Endothelial cell of umbilical vein (primary cell): ENCODE measurements around the gene CRYAB. TPM values are rescaled to one million over a fixed set of nuclear protein-coding genes. Genes with fewer than 3 reads are reported as not detected.

Experiments used
- BruUV-seq: library from RNA; stranded (reverse); fragments of 400-500 nt; replicated peaks from 2 replicates; lab custom pipeline; 2021; lab: Mats Ljungman, UMichigan
- CTCF ChIA-PET: fragments of 300-600, 350-600 bp; sonication (Branson Sonifier 250); formaldehyde crosslinking; loops from one replicate; lab custom pipeline; 2021; ENCODE audit warnings: antibody characterized with exemption, inconsistent platforms; lab: Charles Lee
- POLR2A ChIA-PET: fragments of 300-600, 350-600 bp; sonication (Branson Sonifier 250); formaldehyde crosslinking; loops from one replicate; lab custom pipeline; 2021; ENCODE audit warnings: antibody characterized with exemption, inconsistent platforms; lab: Charles Lee
- DNase-seq: peaks from one replicate; pipeline ENCODE4 v3.0.0-alpha.2; 2011; ENCODE audit warnings: low read depth, low spot score
- FAIRE-seq: peaks from 2 replicates; lab custom pipeline; 2011; peaks lifted over from hg19 to GRCh38; lab: Jason Lieb, UNC
- H2AFZ ChIP-seq: 2 replicates; pipeline ENCODE4 v1.6.0; 2012; ENCODE audit warnings: low read depth, low read length, control low read depth, inconsistent platforms
- H3K27ac ChIP-seq: 2 replicates; pipeline ENCODE4 v1.5.1; 2011; ENCODE audit warnings: low read depth, mild to moderate bottlenecking, control low read depth, low read length, moderate library complexity; ENCODE audit not compliant: insufficient read depth
- H3K27me3 ChIP-seq, 2 experiments: 2 replicates each; pipeline versions ENCODE4 v1.6.0 to v1.6.1; 2011; ENCODE audit warnings: low read length in 2 of 2, mixed read lengths in 1 of 2; ENCODE audit not compliant: control insufficient read depth in 2 of 2, insufficient read depth in 2 of 2
- H3K36me3 ChIP-seq, 2 experiments: 2 replicates in 1 of 2; 3 replicates in 1 of 2; pipeline ENCODE4 v1.5.1; 2011; ENCODE audit warnings: low read length in 2 of 2, mild to moderate bottlenecking in 1 of 2, moderate library complexity in 1 of 2; ENCODE audit not compliant: control insufficient read depth in 2 of 2, insufficient read depth in 2 of 2; ENCODE audit errors: extremely low read depth in 1 of 2
- H3K4me1 ChIP-seq: 3 replicates; pipeline ENCODE4 v1.5.1; 2011; ENCODE audit warnings: mild to moderate bottlenecking, low read length; ENCODE audit not compliant: control insufficient read depth, insufficient read depth; ENCODE audit errors: extremely low read depth
- H3K4me2 ChIP-seq: 2 replicates; pipeline ENCODE4 v1.6.1; 2011; ENCODE audit warnings: low read length, control low read depth, mixed read lengths; ENCODE audit not compliant: insufficient read depth
- H3K4me3 ChIP-seq, 3 experiments: fragments of 200-600 bp in 1 of 3; sonication (generic), shearing (Covaris generic) in 1 of 3; replicated peaks in 1 of 3; 2 replicates each; pipeline ENCODE4 v1.5.1; 2011 to 2016; ENCODE audit warnings: control low read depth in 3 of 3, low read length in 3 of 3, mild to moderate bottlenecking in 2 of 3, inconsistent platforms in 1 of 3, low read depth in 1 of 3, moderate library complexity in 1 of 3; ENCODE audit not compliant: insufficient read depth in 1 of 3
- H3K79me2 ChIP-seq: 2 replicates; pipeline ENCODE4 v1.6.0; 2012; ENCODE audit warnings: low read length, inconsistent platforms; ENCODE audit not compliant: control insufficient read depth, insufficient read depth
- H3K9ac ChIP-seq: replicated peaks from 2 replicates; pipeline ENCODE3; 2011; ENCODE audit warnings: low read length, control low read depth; ENCODE audit not compliant: insufficient read depth; ENCODE audit errors: extremely low read depth
- H3K9me1 ChIP-seq: replicated peaks from 3 replicates; pipeline ENCODE4 v1.6.0; 2011; ENCODE audit warnings: mild to moderate bottlenecking, low read length; ENCODE audit not compliant: control insufficient read depth, insufficient read depth; ENCODE audit errors: extremely low read depth
- H3K9me3 ChIP-seq: replicated peaks from 2 replicates; pipeline ENCODE4 v1.5.1; 2012; ENCODE audit warnings: low read length, inconsistent platforms; ENCODE audit not compliant: control insufficient read depth, insufficient read depth
- H4K20me1 ChIP-seq: replicated peaks from 2 replicates; pipeline ENCODE3; 2011; ENCODE audit warnings: mild to moderate bottlenecking, low read length; ENCODE audit not compliant: control insufficient read depth, insufficient read depth; ENCODE audit errors: extremely low read depth
- EZH2 ChIP-seq: IDR thresholded peaks from 2 replicates; pipeline ENCODE4 v1.6.1; 2012; ENCODE audit warnings: borderline replicate concordance, low read depth, mild to moderate bottlenecking, moderate library complexity, low read length, inconsistent platforms; ENCODE audit not compliant: severe bottlenecking
- FOS ChIP-seq: IDR thresholded peaks from 2 replicates; pipeline ENCODE4 v1.6.1; 2011; ENCODE audit warnings: mild to moderate bottlenecking, low read length, moderate library complexity, borderline replicate concordance; ENCODE audit not compliant: insufficient read depth
- GATA2 ChIP-seq: IDR thresholded peaks from 2 replicates; pipeline ENCODE4 v1.7.0; 2011; ENCODE audit warnings: low read depth, mild to moderate bottlenecking, moderate library complexity, mixed read lengths, low read length; ENCODE audit not compliant: insufficient read length, insufficient read depth
- MYC ChIP-seq: IDR thresholded peaks from one replicate; pipeline ENCODE4 v1.6.1; 2011; ENCODE audit warnings: mild to moderate bottlenecking, low read depth, low read length
- POLR2A ChIP-seq: IDR thresholded peaks from 2 replicates; pipeline ENCODE4 v1.6.1; 2012; ENCODE audit warnings: low read depth, mild to moderate bottlenecking, control low read depth, low read length
- POLR2AphosphoS5 ChIP-seq: IDR thresholded peaks from 2 replicates; pipeline ENCODE4 v1.6.1; 2012; ENCODE audit warnings: low read depth, mild to moderate bottlenecking, control low read depth, low read length, moderate library complexity; ENCODE audit not compliant: insufficient read depth
- dilution Hi-C: fragments of 300-500 bp; cut with MboI; formaldehyde crosslinking; loops from one replicate; pipeline ENCODE4 v1.15.0; 2019; ENCODE audit warnings: low sequenced_read_pairs; ENCODE audit not compliant: extremely low pct_ligation_motif_present
- intact Hi-C: fragments of 100-400 bp; cut with micrococcal nuclease; formaldehyde crosslinking; loops from one replicate; pipeline ENCODE4 v1.10.0; 2022
- polyA plus RNA-seq, 4 experiments: library from polyadenylated mRNA; depleted of rRNA in 3 of 4; stranded (reverse) in 3 of 4; unstranded in 1 of 4; fragments of >200 nt; gene quantifications; 2 replicates each; pipeline versions ENCODE4 v1.2.1 to v1.2.3, GENCODE V29; 2011 to 2012; ENCODE audit warnings: missing spikeins in 1 of 4
- total RNA-seq: library from RNA; stranded (reverse); gene quantifications from 2 replicates; pipeline ENCODE4 v1.2.3, GENCODE V29; 2021
- TF ChIP-seq, protein P1 (sequence below), 2 donors: IDR thresholded peaks; 1 replicate in 1 of 2; 2 replicates in 1 of 2; pipeline ENCODE4 v1.5.1; 2011; ENCODE audit warnings: low read length in 2 of 2, mild to moderate bottlenecking in 2 of 2, moderate library complexity in 2 of 2, control low read depth in 1 of 2, inconsistent platforms in 1 of 2, low read depth in 1 of 2; ENCODE audit not compliant: insufficient read depth in 1 of 2; ENCODE audit errors: extremely low read depth in 1 of 2

Gene CRYAB
- total and polyA plus RNA-seq, 2 donors (not counting 3 experiments of a cell fraction or from before 2014, with no cell fraction given), result 0.48 TPM; not detected in 1

DNA sequence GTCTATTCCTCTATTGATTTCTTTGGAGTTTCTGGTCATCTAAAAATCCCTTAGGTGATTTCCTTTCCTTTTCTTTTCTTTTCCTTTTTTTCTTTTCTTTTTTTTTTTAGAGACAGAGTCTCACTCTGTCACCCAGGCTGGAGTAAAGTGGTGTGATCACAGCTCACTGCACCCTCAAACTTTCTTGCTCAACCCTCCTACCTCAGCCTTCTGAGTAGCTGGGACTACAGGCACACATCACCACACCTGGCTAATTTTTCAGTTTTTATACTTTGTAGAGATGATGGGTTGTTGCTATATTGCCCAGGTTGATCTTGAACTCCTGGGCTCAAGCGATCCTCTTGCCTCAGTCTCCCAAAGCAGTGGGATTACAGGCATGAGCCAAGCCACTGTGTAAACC is 5.2 kb upstream of the CRYAB start:
- H3K79me2 ChIP-seq, result no peaks in the 10 kb centered on the region
- H3K9ac ChIP-seq, result no peak overlapping the region
- H3K27me3 ChIP-seq, result no peaks in the 10 kb centered on the region
- POLR2A ChIA-PET, result no interaction called here
- TF ChIP-seq GATA2 (no peak), MYC (no peak), POLR2AphosphoS5 (no peak), FOS (no peak), EZH2 (no peak), POLR2A (no peak)
- TF ChIP-seq, protein P1, sequence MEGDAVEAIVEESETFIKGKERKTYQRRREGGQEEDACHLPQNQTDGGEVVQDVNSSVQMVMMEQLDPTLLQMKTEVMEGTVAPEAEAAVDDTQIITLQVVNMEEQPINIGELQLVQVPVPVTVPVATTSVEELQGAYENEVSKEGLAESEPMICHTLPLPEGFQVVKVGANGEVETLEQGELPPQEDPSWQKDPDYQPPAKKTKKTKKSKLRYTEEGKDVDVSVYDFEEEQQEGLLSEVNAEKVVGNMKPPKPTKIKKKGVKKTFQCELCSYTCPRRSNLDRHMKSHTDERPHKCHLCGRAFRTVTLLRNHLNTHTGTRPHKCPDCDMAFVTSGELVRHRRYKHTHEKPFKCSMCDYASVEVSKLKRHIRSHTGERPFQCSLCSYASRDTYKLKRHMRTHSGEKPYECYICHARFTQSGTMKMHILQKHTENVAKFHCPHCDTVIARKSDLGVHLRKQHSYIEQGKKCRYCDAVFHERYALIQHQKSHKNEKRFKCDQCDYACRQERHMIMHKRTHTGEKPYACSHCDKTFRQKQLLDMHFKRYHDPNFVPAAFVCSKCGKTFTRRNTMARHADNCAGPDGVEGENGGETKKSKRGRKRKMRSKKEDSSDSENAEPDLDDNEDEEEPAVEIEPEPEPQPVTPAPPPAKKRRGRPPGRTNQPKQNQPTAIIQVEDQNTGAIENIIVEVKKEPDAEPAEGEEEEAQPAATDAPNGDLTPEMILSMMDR (IDR thresholded peaks at IDR 0.05; ENCODE audit: extremely low read depth in 1 of 2, insufficient read depth in 1 of 2, low read depth in 1 of 2, low read length in 2 of 2), result no peak
- H3K9me1 ChIP-seq, result no peaks in the 10 kb centered on the region
- no peak for FAIRE-seq
- DNase-seq, result no peak
- CTCF ChIA-PET, result no interaction called here
- dilution Hi-C loops (no loop called here), intact Hi-C loops (no loop called here)
- H2AFZ ChIP-seq, result no peak overlapping the region
- BruUV-seq, result no TSS peak
- peaks cover 6% of the 10 kb centered on the region for H3K4me1 ChIP-seq
- H4K20me1 ChIP-seq, result no peaks in the 10 kb centered on the region
- no peaks in the 10 kb centered on the region for H3K36me3 ChIP-seq
- no peaks in the 10 kb centered on the region for H3K9me3 ChIP-seq
- no peak overlapping the region for H3K4me3 ChIP-seq
- no peak overlapping the region for H3K4me2 ChIP-seq
- H3K27ac ChIP-seq, result no peak overlapping the region
